HG02973 (cell line): ENCODE measurements around the gene NPC1.

Experiments
- ATAC-seq: cut with Tn5 transposase; IDR thresholded peaks from one replicate; pipeline ENCODE4 v1.9.1; 2021; ENCODE audit warnings: moderate library complexity; ENCODE audit not compliant: unreplicated experiment

The NPC1 gene

GRCh38 chr18:23609390-23610023 lies 23.2 kb upstream of the NPC1 start:
- no peak for ATAC-seq

- ATAC-seq: no peak
Observed at GRCh38 chr18:23608211-23608610, 21.9 kb upstream of the NPC1 start.

GRCh38 chr18:23605941-23606340 lies 19.6 kb upstream of the NPC1 start:
- no peak for ATAC-seq

GRCh38 chr18:23599809-23600208 lies 13.5 kb upstream of the NPC1 start:
- ATAC-seq: no peak

GRCh38 chr18:23596183-23596582 lies 9.9 kb upstream of the NPC1 start:
- no peak for ATAC-seq

- ATAC-seq: no peak
Observed at GRCh38 chr18:23595591-23595990, 9.3 kb upstream of the NPC1 start.

- ATAC-seq: no peak
Observed at GRCh38 chr18:23593720-23594119, 7.4 kb upstream of the NPC1 start.

- no peak for ATAC-seq
Observed at GRCh38 chr18:23592911-23593310, 6.6 kb upstream of the NPC1 start.

- no peak for ATAC-seq
Observed at GRCh38 chr18:23591011-23591410, 4.7 kb upstream of the NPC1 start.

- no peak for ATAC-seq
Observed at GRCh38 chr18:23588836-23589560, 2.7 kb upstream of the NPC1 start.

GRCh38 chr18:23587220-23587642 lies 925 bp upstream of the NPC1 start:
- no peak for ATAC-seq

GRCh38 chr18:23585897-23586248 lies 433 bp downstream of the NPC1 start:
- ATAC-seq: peak; percentile 26

GRCh38 chr18:23585007-23585871 lies 1.1 kb downstream of the NPC1 start:
- ATAC-seq: no peak

- ATAC-seq: no peak
Observed at GRCh38 chr18:23584019-23584983, 2.0 kb downstream of the NPC1 start.

- no peak for ATAC-seq
Observed at GRCh38 chr18:23583071-23583865, 3.0 kb downstream of the NPC1 start.

GRCh38 chr18:23580677-23581367 lies 5.5 kb downstream of the NPC1 start:
- ATAC-seq: no peak

GRCh38 chr18:23578891-23579653 lies 7.2 kb downstream of the NPC1 start:
- ATAC-seq: no peak

GRCh38 chr18:23578067-23578701 lies 8.1 kb downstream of the NPC1 start:
- no peak for ATAC-seq
